Osteoblast (primary cell): ENCODE measurements around the gene SPR. TPM values are rescaled to one million over a fixed set of nuclear protein-coding genes. Genes with fewer than 3 reads are reported as not detected.
A peak's percentile ranks its signal among the peaks of the same experiment; 100 is the strongest.

ENCODE experiments used
- DNase-seq: peaks from one replicate; pipeline ENCODE4 v3.0.0; 2011; ENCODE audit warnings: low spot score, mixed read lengths; ENCODE audit not compliant: insufficient read length; ENCODE audit errors: missing footprints
- H2AFZ ChIP-seq: 2 replicates; pipeline ENCODE4 v1.6.0; 2011; ENCODE audit warnings: mild to moderate bottlenecking, low read length
- H3K27ac ChIP-seq: 2 replicates; pipeline ENCODE4 v1.5.1; 2011; ENCODE audit warnings: mild to moderate bottlenecking, low read depth, low read length, moderate library complexity
- H3K27me3 ChIP-seq: 2 replicates; pipeline ENCODE4 v1.6.0; 2012; ENCODE audit warnings: mild to moderate bottlenecking, control low read depth, inconsistent platforms, low read length, moderate library complexity; ENCODE audit not compliant: insufficient read depth
- H3K36me3 ChIP-seq: 2 replicates; pipeline ENCODE4 v1.5.1; 2011; ENCODE audit warnings: mild to moderate bottlenecking, low read length, control low read depth, moderate library complexity; ENCODE audit not compliant: insufficient read depth
- H3K4me1 ChIP-seq: 2 replicates; pipeline ENCODE4 v1.5.1; 2011; ENCODE audit warnings: mild to moderate bottlenecking, low read length, control low read depth, moderate library complexity; ENCODE audit not compliant: insufficient read depth
- H3K4me2 ChIP-seq: 2 replicates; pipeline ENCODE4 v1.6.0; 2011; ENCODE audit warnings: mild to moderate bottlenecking, low read length; ENCODE audit not compliant: insufficient read depth
- H3K4me3 ChIP-seq: fragments of 200-600 bp; sonication (generic); 3 replicates; pipeline ENCODE4 v1.5.1; 2012; ENCODE audit warnings: mild to moderate bottlenecking, low read length, inconsistent platforms; ENCODE audit not compliant: insufficient read depth
- H3K79me2 ChIP-seq: 2 replicates; pipeline ENCODE4 v1.6.0; 2012; ENCODE audit warnings: mild to moderate bottlenecking, low read length, control low read depth, inconsistent platforms; ENCODE audit not compliant: insufficient read depth
- H3K9me3 ChIP-seq: 2 replicates; pipeline ENCODE4 v1.5.1; 2011; ENCODE audit warnings: low read depth, low read length, control low read depth
- H4K20me1 ChIP-seq: 2 replicates; pipeline ENCODE4 v1.6.0; 2012; ENCODE audit warnings: mild to moderate bottlenecking, low read length, control low read depth; ENCODE audit not compliant: insufficient read depth
- CTCF ChIP-seq: IDR thresholded peaks from 2 replicates; pipeline ENCODE4 v1.5.1; 2011; ENCODE audit warnings: mild to moderate bottlenecking, low read depth, low read length, moderate library complexity; ENCODE audit errors: extremely low read depth
- total RNA-seq: library from RNA; depleted of rRNA; stranded (reverse); fragments of >200 nt; gene quantifications from 2 replicates; pipeline ENCODE4 v1.2.3, GENCODE V29; 2012

SPR gene
- total RNA-seq, 1 donor, result 17.0 TPM

- Histone ChIP-seq H3K27ac (no peak overlapping the region), H3K36me3 (no peaks in the 10 kb centered on the region), H3K4me1 (no peaks in the 10 kb centered on the region), H2AFZ (no peak overlapping the region), H3K4me2 (no peak overlapping the region), H3K79me2 (no peaks in the 10 kb centered on the region), H4K20me1 (peaks cover 2% of the 10 kb centered on the region), H3K9me3 (no peaks in the 10 kb centered on the region), H3K4me3 (no peak overlapping the region), H3K27me3 (peaks cover 94% of the 10 kb centered on the region)
- no peak for TF ChIP-seq CTCF
- DNase-seq, result peak; percentile 87
These were observed 27.5 kb downstream of the SPR start for GRCh38 chr2:72914589-72915319.

- Histone ChIP-seq H3K36me3 (no peaks in the 10 kb centered on the region), H2AFZ (no peak overlapping the region), H4K20me1 (peaks cover 2% of the 10 kb centered on the region), H3K79me2 (no peaks in the 10 kb centered on the region), H3K9me3 (no peaks in the 10 kb centered on the region), H3K4me3 (no peak overlapping the region), H3K4me2 (peak overlapping the region; percentile 18), H3K27me3 (peaks cover 94% of the 10 kb centered on the region), H3K27ac (no peak overlapping the region), H3K4me1 (no peaks in the 10 kb centered on the region)
- no peak for TF ChIP-seq CTCF
- DNase-seq, result no peak
These were observed 28.2 kb downstream of the SPR start for GRCh38 chr2:72915320-72915906.

GRCh38 chr2:72915907-72916742, 28.9 kb downstream of the SPR start:
- Histone ChIP-seq H3K4me2 (peak overlapping the region; percentile 18), H3K36me3 (no peaks in the 10 kb centered on the region), H4K20me1 (peaks cover 2% of the 10 kb centered on the region), H3K4me3 (no peak overlapping the region), H3K79me2 (no peaks in the 10 kb centered on the region), H3K27ac (no peak overlapping the region), H3K4me1 (no peaks in the 10 kb centered on the region), H3K9me3 (no peaks in the 10 kb centered on the region), H2AFZ (no peak overlapping the region), H3K27me3 (peaks cover 96% of the 10 kb centered on the region)
- DNase-seq, result peak; percentile 93
- TF ChIP-seq CTCF, result no peak

- Histone ChIP-seq H3K4me2 (no peak overlapping the region), H3K9me3 (no peaks in the 10 kb centered on the region), H3K27ac (no peak overlapping the region), H3K36me3 (no peaks in the 10 kb centered on the region), H3K4me1 (no peaks in the 10 kb centered on the region), H3K79me2 (no peaks in the 10 kb centered on the region), H3K4me3 (no peak overlapping the region), H4K20me1 (peaks cover 2% of the 10 kb centered on the region), H3K27me3 (peaks cover 96% of the 10 kb centered on the region), H2AFZ (no peak overlapping the region)
- TF ChIP-seq CTCF, result no peak
- peak; percentile 89 for DNase-seq
These were observed 29.5 kb downstream of the SPR start for GRCh38 chr2:72916743-72917137.
